Liver (tissue), 9 donors: Measurements from ENCODE around the gene SHC3. TPM values are rescaled to one million over a fixed set of nuclear protein-coding genes. Genes with fewer than 3 reads are reported as not detected.

ENCODE experiments used
- DNase-seq: peaks from one replicate; pipeline ENCODE4 v3.0.0-alpha.2; 2017; ENCODE audit warnings: low spot score
- H3K27ac ChIP-seq, 2 donors: one replicate each; pipeline ENCODE4 v1.7.0; 2013; ENCODE audit warnings: inconsistent platforms in 2 of 2, low read length in 2 of 2, control low read depth in 1 of 2, low read depth in 1 of 2, mild to moderate bottlenecking in 1 of 2
- H3K27me3 ChIP-seq, 4 donors: one replicate each; pipeline versions ENCODE4 v1.6.1 to v1.7.0; 2013; ENCODE audit warnings: low read length in 3 of 4, inconsistent platforms in 1 of 4, mild to moderate bottlenecking in 1 of 4, moderate library complexity in 1 of 4; ENCODE audit not compliant: control insufficient read depth in 4 of 4, insufficient read depth in 4 of 4
- H3K36me3 ChIP-seq, 4 donors: one replicate each; pipeline versions ENCODE4 v1.6.1 to v1.7.0; 2013; ENCODE audit warnings: low read length in 3 of 4, mild to moderate bottlenecking in 3 of 4, low read depth in 1 of 4, moderate library complexity in 1 of 4; ENCODE audit not compliant: control insufficient read depth in 4 of 4, insufficient read depth in 3 of 4
- H3K4me1 ChIP-seq, 4 donors: one replicate each; pipeline versions ENCODE4 v1.6.1 to v1.7.0; 2013; ENCODE audit warnings: low read length in 3 of 4, mild to moderate bottlenecking in 3 of 4, moderate library complexity in 1 of 4; ENCODE audit not compliant: control insufficient read depth in 4 of 4, insufficient read depth in 4 of 4
- H3K4me3 ChIP-seq, 3 donors: one replicate each; pipeline versions ENCODE4 v1.6.1 to v1.7.0; 2013; ENCODE audit warnings: low read length in 3 of 3, control low read depth in 1 of 3, low read depth in 1 of 3, mild to moderate bottlenecking in 1 of 3
- H3K9ac ChIP-seq, 2 donors: one replicate each; pipeline ENCODE4 v1.7.0; 2013; ENCODE audit warnings: low read length in 2 of 2, mild to moderate bottlenecking in 2 of 2, moderate library complexity in 2 of 2, control low read depth in 1 of 2, low read depth in 1 of 2
- H3K9me3 ChIP-seq, 4 donors: one replicate each; pipeline versions ENCODE4 v1.6.1 to v1.7.0; 2013; ENCODE audit warnings: low read length in 3 of 4; ENCODE audit not compliant: control insufficient read depth in 4 of 4
- CTCF ChIP-seq: fragments of 150-350 bp; IDR thresholded peaks from 2 replicates; pipeline ENCODE4 v1.5.1; 2017; ENCODE audit warnings: improper control_type of control experiment, low read depth, low read length; ENCODE audit not compliant: missing input control
- EGR1 ChIP-seq, 2 donors: IDR thresholded peaks; 2 replicates each; pipeline ENCODE4 v1.6.1; 2016 to 2018; ENCODE audit warnings: antibody characterized with exemption in 2 of 2, low read depth in 2 of 2
- FOXA1 ChIP-seq: IDR thresholded peaks from 2 replicates; pipeline ENCODE4 v1.6.1; 2016; ENCODE audit warnings: antibody characterized with exemption
- FOXA2 ChIP-seq: IDR thresholded peaks from 2 replicates; pipeline ENCODE4 v1.6.1; 2016; ENCODE audit warnings: antibody characterized with exemption
- GABPA ChIP-seq, 2 donors: IDR thresholded peaks in 1 of 2; conservative IDR thresholded peaks in 1 of 2; 2 replicates each; pipeline ENCODE4 v1.6.1; 2016; ENCODE audit warnings: antibody characterized with exemption in 2 of 2, mild to moderate bottlenecking in 1 of 2, moderate library complexity in 1 of 2
- HNF4A ChIP-seq, 2 donors: conservative IDR thresholded peaks; 2 replicates each; pipeline ENCODE4 v1.6.1; 2016; ENCODE audit warnings: antibody characterized with exemption in 2 of 2, mild to moderate bottlenecking in 2 of 2
- HNF4G ChIP-seq: IDR thresholded peaks from 2 replicates; pipeline ENCODE4 v1.6.1; 2016; ENCODE audit warnings: antibody characterized with exemption
- JUND ChIP-seq, 2 donors: IDR thresholded peaks; 2 replicates each; pipeline ENCODE4 v1.6.1; 2016; ENCODE audit warnings: antibody characterized with exemption in 2 of 2
- MAX ChIP-seq: IDR thresholded peaks from 2 replicates; pipeline ENCODE4 v1.6.1; 2016; ENCODE audit warnings: antibody characterized with exemption
- NR2F2 ChIP-seq: IDR thresholded peaks from 2 replicates; pipeline ENCODE4 v1.6.1; 2016; ENCODE audit warnings: antibody characterized with exemption
- REST ChIP-seq: IDR thresholded peaks from 2 replicates; pipeline ENCODE4 v1.6.1; 2016; ENCODE audit warnings: antibody characterized with exemption, mild to moderate bottlenecking
- RXRA ChIP-seq, 2 donors: IDR thresholded peaks; 2 replicates each; pipeline ENCODE4 v1.6.1; 2017 to 2018; ENCODE audit warnings: antibody characterized with exemption in 2 of 2, mild to moderate bottlenecking in 1 of 2
- SP1 ChIP-seq: IDR thresholded peaks from 2 replicates; pipeline ENCODE4 v1.6.1; 2018; ENCODE audit warnings: antibody characterized with exemption, mild to moderate bottlenecking
- TAF1 ChIP-seq: conservative IDR thresholded peaks from 2 replicates; pipeline ENCODE4 v1.6.1; 2016; ENCODE audit warnings: antibody characterized with exemption, mild to moderate bottlenecking
- YY1 ChIP-seq: IDR thresholded peaks from 2 replicates; pipeline ENCODE4 v1.6.1; 2016; ENCODE audit warnings: antibody characterized with exemption, mild to moderate bottlenecking
- ZBTB33 ChIP-seq: IDR thresholded peaks from 2 replicates; pipeline ENCODE4 v1.6.1; 2016; ENCODE audit warnings: antibody characterized with exemption
- WGBS: extraction: QIAGEN DNeasy Blood & Tissue Kit; methylation state at CpG from one replicate; pipeline ENCODE4 v1.1.7; 2013; 5-methylcytosine and 5-hydroxymethylcytosine counted together
- polyA plus RNA-seq, 2 donors: library from polyadenylated mRNA; stranded (reverse) in 1 of 2; unstranded in 1 of 2; fragments of 200-250 nt in 1 of 2; fragments of >200 nt in 1 of 2; fragmentation: Nextera tagmentation in 1 of 2; extraction: Ambion mirVana in 1 of 2; gene quantifications; one replicate each; pipeline versions ENCODE4 v1.2.1 to v1.2.3, GENCODE V29; 2013 to 2015
- total RNA-seq, 2 donors: library from RNA; depleted of rRNA; stranded (reverse); fragments of >200 nt; gene quantifications; one replicate each; pipeline ENCODE4 v1.2.3, GENCODE V29; 2014
- donor health status: healthy.
- donor health status: healthy.
- donor health status: healthy.
- donor health status: healthy.
- donor health status: healthy.

The SHC3 gene
- total and polyA plus RNA-seq, 4 donors: 0.03 to 0.08 (median 0.04) TPM

GRCh38 chr9:89054865-89055495 is 123.6 kb downstream of the SHC3 start:
- H3K4me3 ChIP-seq: no peak overlapping the region
- H3K36me3 ChIP-seq: no peaks in the 10 kb centered on the region
- no peak overlapping the region for H3K27ac ChIP-seq
- H3K9me3 ChIP-seq: no peaks in the 10 kb centered on the region
- H3K9ac ChIP-seq: no peak overlapping the region
- H3K27me3 ChIP-seq: no peaks in the 10 kb centered on the region
- no peaks in the 10 kb centered on the region for H3K4me1 ChIP-seq
- TF ChIP-seq JUND (IDR thresholded peaks at IDR 0.05): no peak
- no peak for TF ChIP-seq FOXA1
- no peak for TF ChIP-seq MAX
- TF ChIP-seq FOXA2: no peak
- no peak for TF ChIP-seq YY1
- WGBS: 94% methylated on average over 8 of the region's 8 CpGs
- DNase-seq: no peak

GRCh38 chr9:89053301-89053700 is 125.3 kb downstream of the SHC3 start:
- DNase-seq: no peak
- no peak overlapping the region for H3K27ac ChIP-seq

GRCh38 chr9:89052470-89053097 is 126.0 kb downstream of the SHC3 start:
- Histone ChIP-seq H3K27ac (no peak overlapping the region), H3K4me3 (no peak overlapping the region), H3K4me1 (no peaks in the 10 kb centered on the region), H3K36me3 (no peaks in the 10 kb centered on the region), H3K9ac (no peak overlapping the region), H3K9me3 (no peaks in the 10 kb centered on the region), H3K27me3 (no peaks in the 10 kb centered on the region)
- DNase-seq: peak; percentile 62
- 91% methylated on average over 6 of the region's 6 CpGs for WGBS
- TF ChIP-seq REST (no peak), FOXA2 (no peak), HNF4G (no peak), NR2F2 (no peak), ZBTB33 (no peak), YY1 (no peak), TAF1 (no peak), SP1 (no peak), MAX (no peak), HNF4A (conservative IDR thresholded peaks at IDR 0.05) (no peak), GABPA (IDR thresholded peaks at IDR 0.05 in 1 of 2, conservative IDR thresholded peaks at IDR 0.05 in 1 of 2) (no peak), EGR1 (IDR thresholded peaks at IDR 0.05; ENCODE audit: low read depth in 2 of 2) (no peak), JUND (IDR thresholded peaks at IDR 0.05) (no peak), FOXA1 (no peak), CTCF (no peak), RXRA (IDR thresholded peaks at IDR 0.05) (no peak)

More at GRCh38 chr9:89053301-89053700, 125.3 kb downstream of the SHC3 start:
- Histone ChIP-seq H3K27me3 (no peaks in the 10 kb centered on the region), H3K9ac (no peak overlapping the region), H3K4me3 (no peak overlapping the region), H3K36me3 (no peaks in the 10 kb centered on the region), H3K4me1 (no peaks in the 10 kb centered on the region), H3K9me3 (no peaks in the 10 kb centered on the region)
- no peak for TF ChIP-seq TAF1
- WGBS: 90% methylated on average over 5 of the region's 5 CpGs
